Naive B cell (primary cell): Measurements from ENCODE around the gene BRCA1. TPM values are rescaled to one million over a fixed set of nuclear protein-coding genes. Genes with fewer than 3 reads are reported as not detected.
"Not testable (repeated sequence)": the region's sequence is repeated elsewhere in the genome, so short reads cannot be mapped to it uniquely, and the experiment has no call there.

Experiments
- ATAC-seq, 2 donors: fragments of 150-1000 bp; cut with Tn5 transposase; 2 replicates each; pipeline ENCODE4 v1.10.0; 2021; ENCODE audit warnings: low read depth in 2 of 2, mild to moderate bottlenecking in 2 of 2, moderate library complexity in 2 of 2
- DNase-seq: peaks from one replicate; pipeline ENCODE4 v3.0.0; 2022
- H3K27ac Mint-ChIP-seq, 6 donors: one replicate each; pipeline ENCODE4 v1.8.0; 2020 to 2022; ENCODE audit warnings: mild to moderate bottlenecking in 6 of 6, mixed read lengths in 6 of 6, moderate library complexity in 5 of 6, inconsistent platforms in 2 of 6
- H3K27me3 Mint-ChIP-seq, 3 donors: one replicate each; pipeline ENCODE4 v1.8.0; 2021 to 2022; ENCODE audit warnings: mixed read lengths in 3 of 3, mild to moderate bottlenecking in 1 of 3
- H3K36me3 Mint-ChIP-seq, 2 donors: one replicate each; pipeline ENCODE4 v1.8.0; 2020 to 2022; ENCODE audit warnings: mixed read lengths in 2 of 2, inconsistent platforms in 1 of 2, mild to moderate bottlenecking in 1 of 2
- H3K4me1 Mint-ChIP-seq, 3 donors: one replicate each; pipeline ENCODE4 v1.8.0; 2020 to 2022; ENCODE audit warnings: mixed read lengths in 3 of 3, inconsistent platforms in 1 of 3, mild to moderate bottlenecking in 1 of 3, moderate library complexity in 1 of 3
- H3K4me3 Mint-ChIP-seq, 8 donors: one replicate each; pipeline ENCODE4 v1.8.0; 2020 to 2022; ENCODE audit warnings: mild to moderate bottlenecking in 8 of 8, mixed read lengths in 8 of 8, moderate library complexity in 8 of 8, inconsistent platforms in 2 of 8
- H3K9me3 Mint-ChIP-seq, 7 donors: one replicate each; pipeline ENCODE4 v1.8.0; 2020 to 2022; ENCODE audit warnings: mixed read lengths in 7 of 7, mild to moderate bottlenecking in 5 of 7, inconsistent platforms in 2 of 7, moderate library complexity in 1 of 7
- polyA plus RNA-seq, 6 donors: library from polyadenylated mRNA; unstranded; fragments of 300-500 nt; fragmentation: Illumina TruSeq; gene quantifications; one replicate each; pipeline ENCODE4 v1.2.3, GENCODE V29; 2021; ENCODE audit warnings: low read depth in 6 of 6

Gene BRCA1
- polyA plus RNA-seq, 6 donors from 2014 or later = 0.14 to 4.7 (median 3.5) TPM

DNA sequence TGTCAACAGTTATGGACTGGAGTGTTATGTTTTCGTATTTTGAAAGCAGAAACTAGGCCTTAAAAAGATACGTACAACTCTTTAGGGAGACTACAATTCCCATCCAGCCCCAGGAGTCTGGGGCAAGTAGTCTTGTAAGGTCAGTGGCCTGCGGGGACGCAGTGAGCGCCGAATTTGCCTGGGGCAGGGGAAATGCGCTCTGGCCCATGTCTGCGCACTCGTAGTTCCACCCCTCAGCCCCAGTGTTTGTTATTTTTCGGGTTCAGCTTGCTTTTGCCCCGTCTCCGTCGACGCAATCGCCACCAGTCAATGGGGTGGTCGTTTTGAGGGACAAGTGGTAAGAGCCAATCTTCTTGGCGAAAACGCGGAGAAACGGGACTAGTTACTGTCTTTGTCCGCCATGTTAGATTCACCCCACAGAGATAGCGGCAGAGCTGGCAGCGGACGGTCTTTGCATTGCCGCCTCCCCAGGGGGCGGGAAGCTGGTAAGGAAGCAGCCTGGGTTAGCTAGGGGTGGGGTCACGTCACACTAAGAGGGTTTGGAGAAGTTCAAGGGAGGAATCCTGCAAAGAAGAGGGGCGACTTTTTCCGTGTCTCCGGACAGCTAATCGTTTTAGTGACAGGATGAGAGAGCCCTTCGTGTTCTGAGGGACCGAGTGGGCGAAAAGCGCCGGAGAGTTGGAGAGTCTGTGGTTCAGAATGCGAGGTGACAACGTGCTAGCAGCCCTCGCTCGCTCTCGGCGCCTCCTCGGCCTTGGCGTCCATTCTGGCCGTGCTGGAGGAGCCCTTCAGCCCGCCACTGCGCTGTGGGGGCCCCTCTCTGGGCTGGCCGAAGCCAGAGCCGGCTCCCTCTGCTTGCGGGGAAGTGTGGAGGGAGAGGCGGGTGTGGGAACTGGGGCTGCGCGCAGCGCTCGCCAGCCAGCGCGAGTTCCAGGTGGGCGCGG is 1.1 kb upstream of the BRCA1 start:
- H3K36me3 Mint-ChIP-seq = no peaks in the 10 kb centered on the region
- peak overlapping the region; percentile 86 to 99 (median 97) for H3K4me3 Mint-ChIP-seq
- DNase-seq (no peak), ATAC-seq (no peak)
- H3K27me3 Mint-ChIP-seq = no peaks in the 10 kb centered on the region
- H3K27ac Mint-ChIP-seq = peak overlapping the region in 5 of 6 donors; percentile 41 to 98 (median 97)
- peaks cover 23 to 48% (median 30%) of the 10 kb centered on the region in 3 donors for H3K4me1 Mint-ChIP-seq
- H3K9me3 Mint-ChIP-seq = no peaks in the 10 kb centered on the region

DNA sequence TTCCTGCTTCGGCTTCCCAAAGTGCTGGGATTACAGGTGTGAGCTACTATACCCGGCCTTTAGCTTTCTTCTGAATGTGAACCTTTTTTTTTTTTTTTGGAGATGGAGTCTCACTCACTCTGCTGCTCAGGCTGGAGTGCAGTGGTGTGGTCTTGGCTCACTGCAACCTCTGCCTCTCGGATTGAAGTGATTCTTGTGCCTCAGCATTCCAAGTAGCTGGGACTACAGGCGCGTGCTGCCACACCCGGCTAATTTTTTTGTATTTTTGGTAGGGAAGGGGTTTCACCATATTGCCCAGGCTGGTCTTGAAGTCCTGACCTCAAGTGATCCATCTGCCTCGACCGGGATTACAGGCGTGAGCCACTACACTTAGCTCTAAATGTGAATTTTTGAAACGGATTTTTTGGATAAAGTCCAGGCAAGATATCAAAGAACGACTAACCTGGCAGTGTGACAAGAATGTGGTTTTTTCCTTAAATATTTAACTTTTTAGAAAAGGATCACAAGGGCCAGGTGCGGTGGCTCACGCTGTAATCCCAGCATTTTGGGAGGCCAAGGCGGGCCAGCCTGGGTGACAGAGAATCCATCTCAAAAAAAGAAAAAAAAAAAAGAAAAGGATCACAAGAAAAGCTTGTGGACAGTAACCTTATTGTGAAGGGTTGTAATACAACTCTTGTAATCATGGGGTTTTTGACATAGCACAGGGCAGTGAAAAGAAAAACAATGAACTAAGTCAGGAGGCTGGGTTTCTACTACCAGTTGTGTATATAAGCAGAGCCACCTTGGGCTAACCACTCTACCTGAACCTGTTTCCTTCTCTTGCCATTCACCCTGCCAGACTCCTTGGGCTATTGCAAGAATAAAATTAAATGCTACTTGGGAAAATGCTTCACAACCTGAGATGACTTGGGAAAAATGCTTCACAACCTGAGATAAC is 6.2 kb downstream of the BRCA1 start:
- H3K4me1 Mint-ChIP-seq = no peaks in the 10 kb centered on the region
- no peaks in the 10 kb centered on the region for H3K9me3 Mint-ChIP-seq
- DNase-seq (no peak), ATAC-seq (no peak)
- peak overlapping the region in 1 of 6 donors; percentile 60 for H3K27ac Mint-ChIP-seq
- no peaks in the 10 kb centered on the region for H3K36me3 Mint-ChIP-seq
- H3K27me3 Mint-ChIP-seq = no peaks in the 10 kb centered on the region
- H3K4me3 Mint-ChIP-seq = no peak overlapping the region

DNA sequence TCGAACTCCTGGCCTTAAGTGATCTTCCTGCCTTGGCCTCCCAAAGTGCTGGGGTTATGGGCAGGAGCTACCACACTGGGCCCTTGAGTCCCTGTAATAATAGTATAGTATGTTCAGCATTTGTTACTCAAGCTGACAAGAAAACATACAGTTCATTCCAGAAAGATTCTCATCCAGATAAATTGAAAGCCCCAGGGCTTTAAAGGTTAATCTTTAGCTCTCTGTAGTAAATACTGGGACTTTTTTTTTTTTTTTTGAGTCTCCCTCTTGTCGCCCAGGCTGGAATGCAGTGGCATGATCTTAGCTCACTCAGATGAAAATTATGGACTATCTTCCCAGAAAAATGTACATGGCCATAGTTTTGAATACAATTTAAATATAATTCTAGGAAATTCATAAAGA is 11.0 kb downstream of the BRCA1 start:
- no peaks in the 10 kb centered on the region for H3K9me3 Mint-ChIP-seq
- no peaks in the 10 kb centered on the region for H3K4me1 Mint-ChIP-seq
- no peaks in the 10 kb centered on the region for H3K27me3 Mint-ChIP-seq
- no peak overlapping the region for H3K4me3 Mint-ChIP-seq
- H3K36me3 Mint-ChIP-seq = no peaks in the 10 kb centered on the region
- DNase-seq = no peak
- H3K27ac Mint-ChIP-seq = no peak overlapping the region
- no peak for ATAC-seq

DNA sequence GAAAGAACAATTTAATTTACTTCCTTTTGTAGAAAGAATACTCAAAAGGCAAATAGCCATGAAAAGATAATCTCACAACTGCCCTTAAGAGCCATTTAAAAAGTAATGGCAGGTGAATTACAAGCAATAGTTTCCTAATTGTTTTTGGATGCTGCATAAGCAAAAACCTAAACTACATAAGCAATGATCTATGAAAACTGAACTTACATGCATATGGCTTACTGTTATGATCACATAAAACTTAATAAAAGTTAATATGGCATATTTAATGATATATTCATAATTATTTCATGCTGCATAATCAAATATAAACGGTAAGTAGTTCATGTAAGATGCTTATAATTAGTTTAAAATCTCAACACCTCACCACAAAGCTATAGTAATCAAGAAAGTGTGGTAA is 18.6 kb downstream of the BRCA1 start:
- H3K4me3 Mint-ChIP-seq = no peak overlapping the region
- DNase-seq = no peak
- no peaks in the 10 kb centered on the region for H3K27me3 Mint-ChIP-seq
- H3K4me1 Mint-ChIP-seq = no peaks in the 10 kb centered on the region
- no peak for ATAC-seq
- no peaks in the 10 kb centered on the region for H3K36me3 Mint-ChIP-seq
- H3K9me3 Mint-ChIP-seq = no peaks in the 10 kb centered on the region
- no peak overlapping the region for H3K27ac Mint-ChIP-seq

DNA sequence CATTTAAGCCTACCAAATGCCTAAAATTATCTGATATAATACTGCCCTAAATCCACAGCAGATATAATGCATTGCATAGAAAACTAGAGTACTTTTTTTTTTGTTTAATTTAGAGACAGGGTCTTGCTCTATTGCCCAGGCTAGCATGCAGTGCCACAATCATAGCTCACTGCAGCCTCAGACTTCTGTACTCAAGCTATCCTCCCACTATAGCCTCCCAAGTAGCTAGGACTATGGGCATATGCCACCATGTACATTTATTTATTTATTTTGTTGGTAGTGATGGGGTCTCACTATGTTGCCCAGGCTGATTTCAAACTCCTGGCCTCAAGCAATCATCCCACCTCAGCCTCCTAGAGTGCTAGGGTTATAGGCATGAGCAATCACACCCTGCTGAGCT is 20.0 kb downstream of the BRCA1 start:
- ATAC-seq (no peak), DNase-seq (no peak)
- Mint-ChIP-seq H3K27me3 (no peaks in the 10 kb centered on the region), H3K27ac (no peak overlapping the region), H3K4me3 (no peak overlapping the region), H3K4me1 (no peaks in the 10 kb centered on the region), H3K9me3 (no peaks in the 10 kb centered on the region), H3K36me3 (no peaks in the 10 kb centered on the region)

DNA sequence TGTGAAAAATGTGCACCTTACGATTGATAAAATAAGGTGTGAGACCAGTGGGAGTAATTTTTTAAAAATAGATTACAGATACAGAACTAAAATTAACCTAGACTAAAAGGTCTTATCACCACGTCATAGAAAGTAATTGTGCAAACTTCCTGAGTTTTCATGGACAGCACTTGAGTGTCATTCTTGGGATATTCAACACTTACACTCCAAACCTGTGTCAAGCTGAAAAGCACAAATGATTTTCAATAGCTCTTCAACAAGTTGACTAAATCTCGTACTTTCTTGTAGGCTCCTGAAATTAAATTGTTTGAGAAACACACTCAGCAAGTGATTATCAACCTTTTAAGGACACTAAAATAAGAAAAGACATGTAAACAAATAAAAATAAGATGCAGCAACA is 20.5 kb downstream of the BRCA1 start:
- H3K36me3 Mint-ChIP-seq = no peaks in the 10 kb centered on the region
- H3K4me3 Mint-ChIP-seq = no peak overlapping the region

DNA sequence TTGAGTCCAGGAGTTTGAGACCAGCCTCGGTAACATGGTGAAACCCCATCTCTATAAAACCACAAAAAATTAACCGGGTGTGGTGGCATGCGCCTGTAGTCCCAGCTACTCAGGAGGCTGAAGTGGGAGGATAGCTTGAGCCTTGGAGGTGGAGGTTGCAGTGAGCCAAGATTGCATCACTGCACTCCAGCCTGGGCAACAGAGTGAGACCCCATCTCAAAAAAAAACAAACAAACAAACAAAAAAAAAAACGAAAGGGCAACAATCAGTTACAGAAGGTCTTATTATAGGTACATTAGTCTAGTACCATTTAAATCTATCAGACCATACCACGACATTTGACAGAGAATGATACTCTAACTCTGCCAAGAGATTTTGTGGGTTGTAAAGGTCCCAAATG is 29.8 kb downstream of the BRCA1 start:
- peak overlapping the region in 1 of 6 donors; percentile 15 for H3K27ac Mint-ChIP-seq
- not testable (repeated sequence) for H3K9me3 Mint-ChIP-seq, ATAC-seq, H3K27me3 Mint-ChIP-seq, DNase-seq, H3K36me3 Mint-ChIP-seq, H3K4me1 Mint-ChIP-seq, H3K4me3 Mint-ChIP-seq

More for the DNA sequence above, 20.5 kb downstream of the BRCA1 start:
- Mint-ChIP-seq H3K27me3 (no peaks in the 10 kb centered on the region), H3K27ac (no peak overlapping the region), H3K9me3 (no peaks in the 10 kb centered on the region), H3K4me1 (no peaks in the 10 kb centered on the region)
- no peak for DNase-seq
- ATAC-seq = no peak

DNA sequence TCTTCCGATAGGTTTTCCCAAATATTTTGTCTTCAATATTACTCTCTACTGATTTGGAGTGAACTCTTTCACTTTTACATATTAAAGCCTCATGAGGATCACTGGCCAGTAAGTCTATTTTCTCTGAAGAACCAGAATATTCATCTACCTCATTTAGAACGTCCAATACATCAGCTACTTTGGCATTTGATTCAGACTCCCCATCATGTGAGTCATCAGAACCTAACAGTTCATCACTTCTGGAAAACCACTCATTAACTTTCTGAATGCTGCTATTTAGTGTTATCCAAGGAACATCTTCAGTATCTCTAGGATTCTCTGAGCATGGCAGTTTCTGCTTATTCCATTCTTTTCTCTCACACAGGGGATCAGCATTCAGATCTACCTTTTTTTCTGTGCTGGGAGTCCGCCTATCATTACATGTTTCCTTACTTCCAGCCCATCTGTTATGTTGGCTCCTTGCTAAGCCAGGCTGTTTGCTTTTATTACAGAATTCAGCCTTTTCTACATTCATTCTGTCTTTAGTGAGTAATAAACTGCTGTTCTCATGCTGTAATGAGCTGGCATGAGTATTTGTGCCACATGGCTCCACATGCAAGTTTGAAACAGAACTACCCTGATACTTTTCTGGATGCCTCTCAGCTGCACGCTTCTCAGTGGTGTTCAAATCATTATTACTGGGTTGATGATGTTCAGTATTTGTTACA is 30.9 kb downstream of the BRCA1 start:
- H3K9me3 Mint-ChIP-seq = no peaks in the 10 kb centered on the region
- no peaks in the 10 kb centered on the region for H3K4me1 Mint-ChIP-seq
- H3K27me3 Mint-ChIP-seq = no peaks in the 10 kb centered on the region
- H3K27ac Mint-ChIP-seq = no peak overlapping the region
- no peak for DNase-seq
- ATAC-seq = no peak
- H3K4me3 Mint-ChIP-seq = no peak overlapping the region
- peaks cover 0 to 4% of the 10 kb centered on the region in 2 donors for H3K36me3 Mint-ChIP-seq

DNA sequence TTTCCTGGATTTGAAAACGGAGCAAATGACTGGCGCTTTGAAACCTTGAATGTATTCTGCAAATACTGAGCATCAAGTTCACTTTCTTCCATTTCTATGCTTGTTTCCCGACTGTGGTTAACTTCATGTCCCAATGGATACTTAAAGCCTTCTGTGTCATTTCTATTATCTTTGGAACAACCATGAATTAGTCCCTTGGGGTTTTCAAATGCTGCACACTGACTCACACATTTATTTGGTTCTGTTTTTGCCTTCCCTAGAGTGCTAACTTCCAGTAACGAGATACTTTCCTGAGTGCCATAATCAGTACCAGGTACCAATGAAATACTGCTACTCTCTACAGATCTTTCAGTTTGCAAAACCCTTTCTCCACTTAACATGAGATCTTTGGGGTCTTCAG is 32.3 kb downstream of the BRCA1 start:
- H3K4me3 Mint-ChIP-seq = no peak overlapping the region
- H3K36me3 Mint-ChIP-seq = peaks cover 0 to 4% of the 10 kb centered on the region in 2 donors
- peak overlapping the region in 2 of 6 donors; percentile 6 to 46 for H3K27ac Mint-ChIP-seq
- H3K9me3 Mint-ChIP-seq = no peaks in the 10 kb centered on the region
- DNase-seq (no peak), ATAC-seq (no peak)
- no peaks in the 10 kb centered on the region for H3K27me3 Mint-ChIP-seq
- H3K4me1 Mint-ChIP-seq = no peaks in the 10 kb centered on the region

DNA sequence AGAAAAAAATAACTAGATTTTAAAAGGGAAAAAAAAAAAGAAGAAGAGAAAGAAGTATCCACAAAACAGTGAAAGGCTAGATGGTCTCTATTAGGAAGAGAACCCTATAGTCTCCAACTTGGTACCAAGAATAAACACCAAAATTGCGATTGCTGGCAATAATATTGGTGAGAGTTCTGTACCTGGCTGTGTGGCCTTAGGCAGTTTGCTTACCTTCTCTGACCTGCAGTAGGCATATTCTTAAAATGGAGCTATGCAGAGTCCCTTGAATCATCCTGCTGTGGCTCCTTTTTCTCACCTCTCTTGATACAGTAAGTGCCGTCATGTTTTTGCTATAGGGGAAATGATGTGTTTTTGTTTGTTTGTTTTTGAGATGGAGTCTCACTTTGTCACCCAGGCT is 35.1 kb downstream of the BRCA1 start:
- Mint-ChIP-seq H3K27ac (no peak overlapping the region), H3K4me1 (no peaks in the 10 kb centered on the region), H3K9me3 (no peaks in the 10 kb centered on the region), H3K36me3 (no peaks in the 10 kb centered on the region), H3K27me3 (no peaks in the 10 kb centered on the region), H3K4me3 (no peak overlapping the region)
- ATAC-seq (no peak), DNase-seq (no peak)

DNA sequence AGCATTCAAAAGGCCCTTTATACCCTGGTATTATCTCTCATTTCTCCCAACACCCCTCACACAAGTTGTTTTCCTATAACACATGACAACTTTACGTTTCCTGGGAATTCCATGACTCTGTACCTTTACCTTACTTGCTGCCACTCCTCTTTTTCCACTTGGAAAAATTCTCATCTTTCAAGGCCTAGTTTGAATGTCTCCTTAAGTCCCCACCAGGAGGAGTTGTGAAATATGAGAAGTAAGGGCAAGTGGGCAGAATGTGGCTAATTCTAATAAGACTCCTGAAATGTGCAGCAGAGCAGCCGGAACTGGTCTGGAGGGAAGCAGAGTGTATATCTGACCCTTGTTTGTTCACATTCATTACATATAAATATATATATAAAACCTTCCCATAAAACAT is 39.7 kb downstream of the BRCA1 start:
- no peak for DNase-seq
- H3K27ac Mint-ChIP-seq = no peak overlapping the region
- ATAC-seq = no peak
- no peaks in the 10 kb centered on the region for H3K9me3 Mint-ChIP-seq
- H3K4me1 Mint-ChIP-seq = no peaks in the 10 kb centered on the region
- H3K4me3 Mint-ChIP-seq = no peak overlapping the region
- no peaks in the 10 kb centered on the region for H3K36me3 Mint-ChIP-seq
- no peaks in the 10 kb centered on the region for H3K27me3 Mint-ChIP-seq

DNA sequence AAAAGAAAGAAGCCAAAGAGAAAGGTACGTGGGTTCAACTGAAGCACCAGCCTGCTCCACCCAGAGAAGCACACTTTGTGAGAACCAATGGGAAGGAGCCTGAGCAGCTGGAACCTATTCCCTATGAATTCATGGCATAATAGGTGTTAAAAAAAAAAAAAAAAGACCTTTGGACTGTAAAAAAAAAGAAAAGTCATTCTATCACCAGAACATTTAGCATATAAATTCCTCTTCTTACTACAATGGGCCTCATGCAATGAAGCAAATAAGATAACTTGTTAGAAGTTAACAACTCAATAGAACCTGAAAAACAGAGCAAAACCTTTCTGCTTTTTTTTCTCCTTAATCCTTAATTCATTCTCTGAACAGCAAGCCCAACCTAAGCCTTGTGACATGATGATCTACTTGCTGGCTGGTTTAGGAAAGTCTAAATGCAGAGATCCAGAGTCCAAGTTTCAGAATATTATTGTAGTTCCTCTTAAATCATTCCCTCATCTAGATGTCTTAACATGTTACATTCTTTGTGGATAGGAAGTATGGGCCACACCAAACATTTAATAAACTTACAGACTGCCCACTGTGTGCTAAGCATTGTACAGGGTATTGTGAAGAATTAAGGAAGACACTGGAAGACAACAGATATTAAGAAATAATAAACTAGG is 45.4 kb downstream of the BRCA1 start:
- Mint-ChIP-seq H3K4me3 (no peak overlapping the region), H3K27me3 (no peaks in the 10 kb centered on the region), H3K27ac (no peak overlapping the region), H3K4me1 (no peaks in the 10 kb centered on the region), H3K9me3 (no peaks in the 10 kb centered on the region), H3K36me3 (no peaks in the 10 kb centered on the region)
- ATAC-seq (no peak), DNase-seq (no peak)

DNA sequence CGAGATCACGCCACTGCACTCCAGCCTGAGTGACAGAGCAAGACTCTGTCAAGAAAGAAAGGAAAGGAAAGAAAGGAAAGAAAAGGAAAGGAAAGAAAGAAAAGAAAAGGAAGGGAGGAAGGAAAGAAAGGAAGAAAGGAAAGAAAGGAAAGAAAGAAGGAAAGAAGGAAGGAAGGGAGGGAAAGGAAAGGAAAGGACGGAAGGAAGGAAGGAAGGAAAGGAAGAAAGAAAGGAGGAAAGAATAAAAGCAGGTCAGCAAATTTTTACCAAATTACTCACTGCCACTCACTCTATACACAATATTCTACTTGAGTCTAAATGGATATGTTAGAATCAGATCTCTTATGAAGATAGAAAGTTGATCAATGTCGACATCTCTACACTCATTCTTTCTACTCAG is 50.3 kb downstream of the BRCA1 start:
- ATAC-seq (no peak), DNase-seq (no peak)
- H3K27ac Mint-ChIP-seq = no peak overlapping the region
- H3K9me3 Mint-ChIP-seq = no peaks in the 10 kb centered on the region
- H3K4me3 Mint-ChIP-seq = no peak overlapping the region
- no peaks in the 10 kb centered on the region for H3K27me3 Mint-ChIP-seq
- H3K4me1 Mint-ChIP-seq = no peaks in the 10 kb centered on the region
- no peaks in the 10 kb centered on the region for H3K36me3 Mint-ChIP-seq
